GM12878 (cell line): ENCODE results near the gene PLBD1. TPM values are rescaled to one million over a fixed set of nuclear protein-coding genes. Genes with fewer than 3 reads are reported as not detected.

Experiments used
- BHLHE40 ChIP-seq, 2 experiments: fragments of 450-650 bp in 1 of 2; IDR thresholded peaks; 2 replicates each; pipeline ENCODE4 v1.6.1; 2011 to 2017; ENCODE audit warnings: low read depth in 2 of 2, borderline replicate concordance in 1 of 2, improper control_type of control experiment in 1 of 2, low read length in 1 of 2, mild to moderate bottlenecking in 1 of 2
- BMI1 ChIP-seq: fragments of 450-650 bp; IDR thresholded peaks from 2 replicates; pipeline ENCODE4 v1.6.1; 2016; ENCODE audit warnings: mild to moderate bottlenecking, moderate library complexity, borderline replicate concordance
- IRF4 ChIP-seq: IDR thresholded peaks from 2 replicates; pipeline ENCODE4 v1.6.1; 2011; ENCODE audit warnings: low read depth, low read length
- PRDM15 ChIP-seq: fragments of 450-650 bp; formaldehyde crosslinking; IDR thresholded peaks from 2 replicates; pipeline ENCODE4 v1.4.0; 2020; ENCODE audit warnings: mild to moderate bottlenecking, moderate library complexity
- SKIL ChIP-seq: fragments of 450-650 bp; IDR thresholded peaks from 2 replicates; pipeline ENCODE4 v1.6.1; 2017; ENCODE audit warnings: mild to moderate bottlenecking, low read depth, inconsistent platforms; ENCODE audit not compliant: poor library complexity, severe bottlenecking
- STAT1 ChIP-seq: fragments of 450-650 bp; conservative IDR thresholded peaks from 2 replicates; pipeline ENCODE4 v1.6.1; 2014; ENCODE audit warnings: antibody characterized with exemption, mild to moderate bottlenecking
- ZNF622 ChIP-seq: fragments of 450-650 bp; IDR thresholded peaks from 2 replicates; pipeline ENCODE4 v1.6.1; 2017; ENCODE audit warnings: mild to moderate bottlenecking, inconsistent platforms
- polyA plus RNA-seq, 11 experiments: library from polyadenylated mRNA; depleted of rRNA in 4 of 11; unstranded in 6 of 11; stranded (reverse) in 5 of 11; fragments of >200 nt; fragmentation: Nextera tagmentation in 4 of 11; fragmentation: Illumina TruSeq in 1 of 11; extraction: Ambion mirVana in 4 of 11; extraction: Trizol in 1 of 11; gene quantifications; 1 replicate in 1 of 11; 2 replicates in 10 of 11; pipeline versions ENCODE4 v1.2.1 to v1.2.3, GENCODE V29; 2011 to 2016; ENCODE audit warnings: inconsistent platforms in 2 of 11, missing spikeins in 2 of 11, low read depth in 1 of 11
- total RNA-seq, 4 experiments: library from RNA; depleted of rRNA in 3 of 4; stranded (reverse); fragments of >200 nt in 3 of 4; fragmentation: Illumina TruSeq in 1 of 4; extraction: Trizol in 1 of 4; gene quantifications; 2 replicates each; pipeline versions ENCODE4 v1.2.1 to v1.2.3, GENCODE V29; 2013 to 2021

The PLBD1 gene
- total and polyA plus RNA-seq, 10 of the 15 experiments (the other 5 are each of a cell fraction or from before 2014, with no cell fraction given) = 0.19 to 0.54 (median 0.27) TPM; not detected in 1

GRCh38 chr12:14471497-14471896, 96.2 kb downstream of the PLBD1 start (continued):
- no peak for TF ChIP-seq BHLHE40 (IDR thresholded peaks at IDR 0.05; ENCODE audit: borderline replicate concordance in 1 of 2, low read depth in 2 of 2, low read length in 1 of 2)
- TF ChIP-seq IRF4 = no peak
- no peak for TF ChIP-seq SKIL
- no peak for TF ChIP-seq PRDM15
- no peak for TF ChIP-seq ZNF622
- no peak for TF ChIP-seq STAT1
- no peak for TF ChIP-seq BMI1
